NOMO-1 treated with dmso at 0.1 percent for 144 hours (cell line): ENCODE data around the gene FAM83G.

Experiments used
- DNase-seq: peaks from one replicate; lab custom pipeline; 2025; ENCODE audit not compliant: unreplicated experiment; lab: John Stamatoyannopoulos, UW

The FAM83G gene

GRCh38 chr17:19011581-19011980, 7.0 kb upstream of the FAM83G start:
- no peak for DNase-seq

GRCh38 chr17:19010729-19011505, 6.4 kb upstream of the FAM83G start:
- DNase-seq = no peak

- no peak for DNase-seq
Measured at GRCh38 chr17:19009970-19010369, 5.4 kb upstream of the FAM83G start.

GRCh38 chr17:19006698-19007097, 2.1 kb upstream of the FAM83G start:
- no peak for DNase-seq

- no peak for DNase-seq
Measured at GRCh38 chr17:19005789-19006430, 1.3 kb upstream of the FAM83G start.

GRCh38 chr17:19005137-19005773, 691 bp upstream of the FAM83G start:
- DNase-seq = no peak

GRCh38 chr17:19003543-19004420, 782 bp downstream of the FAM83G start:
- DNase-seq = no peak

DNA sequence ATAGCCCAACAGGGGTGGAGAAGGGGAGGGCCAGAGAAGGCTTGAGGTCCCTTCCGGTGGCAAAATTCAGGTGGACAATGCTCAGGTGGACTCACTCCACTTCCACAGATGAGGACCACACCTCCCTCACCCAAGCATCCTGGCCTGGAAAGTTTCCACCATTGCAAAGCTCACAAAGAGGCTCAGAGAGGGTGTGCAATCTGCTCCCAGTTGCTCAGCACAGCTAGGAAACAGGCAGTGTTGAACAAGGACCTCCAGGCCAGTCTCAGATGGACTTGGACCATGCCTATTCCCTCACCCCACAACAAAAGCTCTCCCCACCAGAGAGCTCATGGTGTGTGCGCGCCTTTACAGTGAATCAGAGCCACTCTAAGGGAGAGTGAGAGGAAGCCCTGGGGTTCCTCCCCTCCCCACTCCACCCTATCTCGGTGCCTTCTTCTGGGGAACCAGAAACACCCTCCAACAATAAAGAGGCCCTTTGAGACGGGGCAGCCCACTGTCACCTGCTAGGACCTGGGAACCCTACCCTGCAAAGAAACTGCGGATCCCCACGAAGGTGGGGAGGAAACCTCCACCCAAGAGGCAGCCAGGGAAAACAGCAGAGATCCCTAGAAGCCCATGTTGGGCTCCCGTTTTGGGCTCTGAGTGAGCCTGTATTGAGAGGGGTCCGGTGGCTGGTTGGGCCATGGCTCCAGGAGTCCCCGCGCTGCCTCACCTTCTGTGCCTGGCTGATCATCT, 1.6 kb downstream of the FAM83G start:
- no peak for DNase-seq

DNA sequence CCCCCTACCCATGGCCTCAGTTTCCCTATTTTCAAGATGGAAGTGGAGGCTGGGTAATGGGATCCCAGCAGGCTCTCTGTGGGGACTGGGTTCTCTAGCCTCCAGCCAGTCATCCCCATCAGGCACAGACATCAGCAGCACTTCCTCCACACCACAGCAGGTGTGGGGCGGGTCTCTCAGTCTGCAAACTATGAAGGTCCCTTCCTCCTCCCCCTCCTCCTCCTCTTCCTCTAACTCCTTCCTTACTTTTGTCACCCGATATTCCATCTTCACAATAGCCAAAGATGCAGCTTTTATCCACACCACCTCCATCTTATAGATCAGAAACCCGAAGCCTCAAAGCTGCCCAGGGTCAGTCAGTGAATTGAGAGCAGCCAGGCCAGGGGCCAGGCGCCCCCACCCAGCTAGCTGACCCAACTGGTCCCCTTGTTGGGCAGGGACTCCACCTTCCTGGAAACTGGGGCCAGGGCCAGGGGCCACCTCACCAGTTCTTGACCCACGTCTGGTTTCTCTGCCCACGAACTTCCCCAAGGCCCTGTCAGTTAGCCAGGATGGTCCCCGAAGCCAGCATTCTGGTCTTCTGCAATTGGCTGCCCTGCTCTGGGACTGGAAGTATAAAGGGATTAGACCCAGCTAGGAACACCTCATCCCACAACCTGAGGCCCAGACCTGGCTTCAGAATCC, 2.5 kb downstream of the FAM83G start:
- no peak for DNase-seq

- no peak for DNase-seq
Measured at GRCh38 chr17:19000531-19001325, 3.8 kb downstream of the FAM83G start.

DNA sequence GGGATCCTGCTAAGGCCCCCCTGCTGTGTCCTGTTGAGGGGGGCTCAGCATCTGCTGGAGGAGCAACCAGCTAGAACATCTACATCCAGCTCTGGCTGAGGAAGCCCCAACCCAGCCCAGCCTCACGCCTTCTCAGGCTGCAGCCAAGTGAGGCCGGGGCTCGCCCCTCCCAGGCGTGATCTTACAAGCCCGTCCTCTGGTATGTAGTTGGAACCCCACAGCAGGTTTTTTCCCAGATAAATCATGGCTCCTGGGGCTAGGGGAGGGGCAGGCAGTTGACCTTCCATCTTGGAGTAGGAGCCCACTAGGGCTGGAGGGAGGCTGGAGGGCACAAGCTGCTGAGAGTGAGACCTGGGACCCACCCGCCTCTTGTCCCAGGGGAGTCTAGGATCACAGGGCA, 4.7 kb downstream of the FAM83G start:
- DNase-seq = no peak

DNA sequence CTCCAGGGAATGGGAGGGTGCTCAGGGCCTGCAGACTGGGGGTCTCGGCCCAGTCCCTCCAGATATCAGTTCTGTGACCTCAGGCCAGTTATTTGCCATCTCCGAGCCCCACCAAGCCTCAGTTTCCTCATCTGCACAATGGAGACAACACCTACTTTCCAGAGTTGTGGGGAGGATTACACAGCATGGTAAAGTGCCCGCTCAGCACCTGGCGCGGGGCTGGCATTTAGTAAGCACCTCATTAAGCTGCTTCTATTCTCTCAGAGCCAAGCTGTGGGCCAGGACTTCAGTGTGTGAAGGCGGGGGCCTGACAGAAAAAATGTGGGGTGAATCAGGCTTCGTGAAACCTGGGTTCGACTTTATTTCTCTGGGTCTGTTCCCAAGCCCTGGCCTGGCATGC, 5.2 kb downstream of the FAM83G start:
- no peak for DNase-seq

DNA sequence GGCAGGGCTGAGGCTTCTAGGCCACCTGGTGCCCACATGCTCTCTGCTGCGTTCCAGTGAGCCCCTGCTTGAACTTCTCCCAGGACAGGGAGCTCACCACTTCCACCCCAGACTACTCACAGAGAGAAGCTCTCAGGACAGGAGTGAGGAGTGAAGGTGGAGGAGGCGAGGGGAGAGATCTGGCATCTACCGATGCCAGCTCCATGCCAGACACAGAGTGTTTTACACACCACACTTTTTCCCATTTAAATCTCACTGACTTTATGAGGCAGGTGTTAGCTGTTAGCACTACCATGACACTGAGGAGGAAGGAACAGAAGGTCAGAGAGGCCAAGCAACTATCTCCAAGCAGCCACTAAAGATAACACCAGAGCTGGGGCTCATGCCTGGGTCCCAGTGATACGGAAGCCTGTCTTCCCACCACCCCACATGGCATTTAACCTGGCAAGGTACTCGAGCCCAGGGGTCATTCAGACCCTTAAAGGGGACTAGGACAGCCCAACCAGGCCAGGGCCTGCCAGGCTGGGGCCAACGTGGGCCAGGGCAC, 6.8 kb downstream of the FAM83G start:
- no peak for DNase-seq

- DNase-seq = no peak
Measured at GRCh38 chr17:18996458-18996857, 8.1 kb downstream of the FAM83G start.

DNA sequence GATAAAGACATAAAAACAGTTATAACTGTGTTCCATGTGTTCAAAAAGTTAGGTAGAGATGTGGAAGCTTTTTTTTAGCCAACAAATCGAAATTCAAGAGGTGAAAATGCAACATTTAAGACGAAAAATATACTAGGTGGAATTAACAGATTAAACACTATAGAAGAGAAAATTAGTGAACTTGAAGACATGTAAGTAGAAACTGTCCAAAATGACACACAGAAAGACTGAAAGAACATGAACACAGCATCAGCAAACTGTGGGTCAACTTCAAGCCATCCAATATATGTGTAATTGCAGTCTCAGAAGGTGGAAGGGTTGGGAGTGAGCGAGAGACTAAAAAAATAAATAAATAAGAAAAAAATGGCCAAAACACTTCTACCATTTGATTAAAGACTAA, 9.3 kb downstream of the FAM83G start:
- DNase-seq = no peak

- DNase-seq = no peak
Measured at GRCh38 chr17:18994631-18995030, 9.9 kb downstream of the FAM83G start.

DNA sequence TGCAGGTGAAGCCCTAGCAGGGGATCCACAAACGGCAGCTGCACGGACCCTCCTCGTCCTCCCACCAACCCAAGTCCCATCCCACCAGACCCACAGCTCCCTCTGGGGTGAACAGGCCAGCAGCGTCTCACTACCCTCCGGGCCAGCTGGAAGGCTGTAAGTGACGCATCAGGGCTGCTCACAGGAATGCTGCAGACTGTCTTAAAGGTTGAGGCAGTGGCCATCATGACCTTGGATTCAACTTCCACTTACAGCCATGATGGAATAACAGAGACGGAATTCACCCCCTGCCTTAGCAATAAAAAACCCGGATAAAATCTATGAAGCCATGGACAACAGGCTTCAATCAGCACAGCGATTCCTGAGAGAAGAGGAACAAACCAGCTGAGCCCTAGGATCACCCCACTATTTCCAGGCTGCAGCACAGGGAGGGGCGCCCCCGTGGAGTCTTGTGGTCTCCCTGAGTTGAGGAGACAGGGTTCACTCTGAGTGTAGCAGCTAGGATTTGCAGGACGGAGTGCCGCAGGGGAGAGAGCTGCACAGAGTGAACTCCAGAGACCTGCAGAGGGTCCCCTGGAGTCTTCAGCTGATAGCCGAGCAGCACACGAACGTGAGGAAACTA, 10.5 kb downstream of the FAM83G start:
- DNase-seq = no peak

- no peak for DNase-seq
Measured at GRCh38 chr17:18992454-18993130, 12.0 kb downstream of the FAM83G start.
